Mononuclear cell (primary cell): ENCODE results near the gene UNK. TPM values are rescaled to one million over a fixed set of nuclear protein-coding genes. Genes with fewer than 3 reads are reported as not detected.

Experiments
- H3K27me3 ChIP-seq: 2 replicates; pipeline ENCODE4 v1.6.0; 2011; ENCODE audit warnings: low read length, control low read depth; ENCODE audit not compliant: insufficient read depth
- H3K4me1 ChIP-seq: 2 replicates; pipeline ENCODE4 v1.5.1; 2011; ENCODE audit warnings: mild to moderate bottlenecking, low read length, control low read depth; ENCODE audit not compliant: insufficient read depth
- H3K4me3 ChIP-seq: 2 replicates; pipeline ENCODE4 v1.5.1; 2011; ENCODE audit warnings: mild to moderate bottlenecking, low read length, moderate library complexity
- H3K9me3 ChIP-seq: 2 replicates; pipeline ENCODE4 v1.5.1; 2011; ENCODE audit warnings: low read depth, mild to moderate bottlenecking, control low read depth, low read length
- total RNA-seq: library from RNA; depleted of rRNA; stranded (reverse); fragments of >200 nt; gene quantifications from one replicate; pipeline ENCODE4 v1.2.3, GENCODE V29; 2012

UNK gene
- total RNA-seq: 32.8 TPM

- Histone ChIP-seq H3K27me3 (no peaks in the 10 kb centered on the region), H3K4me3 (peak within 1 kb of the TSS; percentile 65), H3K4me1 (peaks cover 52% of the 10 kb centered on the region), H3K9me3 (no peaks in the 10 kb centered on the region)
Observed at GRCh38 chr17:75784473-75785015, at the start of gene UNK. Gene UNK, plus strand, starts transcription at chr17:75784806. Its CDS starts 75 bp downstream, at chr17:75784881.

GRCh38 chr17:75736173-75736835 lies 48.3 kb upstream of the UNK start:
- Histone ChIP-seq H3K9me3 (no peaks in the 10 kb centered on the region), H3K27me3 (no peaks in the 10 kb centered on the region), H3K4me3 (no peak overlapping the region), H3K4me1 (peaks cover 16% of the 10 kb centered on the region)

- no peak overlapping the region for H3K4me3 ChIP-seq
- no peaks in the 10 kb centered on the region for H3K27me3 ChIP-seq
- peaks cover 16% of the 10 kb centered on the region for H3K4me1 ChIP-seq
- H3K9me3 ChIP-seq: no peaks in the 10 kb centered on the region
Observed at GRCh38 chr17:75737133-75737962, 47.3 kb upstream of the UNK start.

- H3K4me3 ChIP-seq: no peak overlapping the region
- no peaks in the 10 kb centered on the region for H3K27me3 ChIP-seq
- H3K4me1 ChIP-seq: peaks cover 16% of the 10 kb centered on the region
- H3K9me3 ChIP-seq: no peaks in the 10 kb centered on the region
Observed at GRCh38 chr17:75738218-75738802, 46.3 kb upstream of the UNK start.

- peaks cover 16% of the 10 kb centered on the region for H3K4me1 ChIP-seq
- no peaks in the 10 kb centered on the region for H3K27me3 ChIP-seq
- H3K4me3 ChIP-seq: no peak overlapping the region
- H3K9me3 ChIP-seq: no peaks in the 10 kb centered on the region
Observed at GRCh38 chr17:75739174-75739573, 45.4 kb upstream of the UNK start.

GRCh38 chr17:75739801-75740200 lies 44.8 kb upstream of the UNK start:
- Histone ChIP-seq H3K4me3 (no peak overlapping the region), H3K9me3 (no peaks in the 10 kb centered on the region), H3K4me1 (peaks cover 16% of the 10 kb centered on the region), H3K27me3 (no peaks in the 10 kb centered on the region)

- no peaks in the 10 kb centered on the region for H3K9me3 ChIP-seq
- H3K27me3 ChIP-seq: no peaks in the 10 kb centered on the region
- H3K4me1 ChIP-seq: peaks cover 16% of the 10 kb centered on the region
- H3K4me3 ChIP-seq: no peak overlapping the region
Observed at GRCh38 chr17:75740215-75740614, 44.4 kb upstream of the UNK start.

GRCh38 chr17:75740631-75741077 lies 44.0 kb upstream of the UNK start:
- Histone ChIP-seq H3K27me3 (no peaks in the 10 kb centered on the region), H3K4me3 (no peak overlapping the region), H3K9me3 (no peaks in the 10 kb centered on the region), H3K4me1 (peaks cover 16% of the 10 kb centered on the region)

GRCh38 chr17:75742337-75742736 lies 42.3 kb upstream of the UNK start:
- H3K4me3 ChIP-seq: no peak overlapping the region
- no peaks in the 10 kb centered on the region for H3K9me3 ChIP-seq
- peaks cover 12% of the 10 kb centered on the region for H3K4me1 ChIP-seq
- H3K27me3 ChIP-seq: no peaks in the 10 kb centered on the region

GRCh38 chr17:75743625-75744206 lies 40.9 kb upstream of the UNK start:
- no peak overlapping the region for H3K4me3 ChIP-seq
- H3K4me1 ChIP-seq: peaks cover 9% of the 10 kb centered on the region
- no peaks in the 10 kb centered on the region for H3K9me3 ChIP-seq
- H3K27me3 ChIP-seq: no peaks in the 10 kb centered on the region

GRCh38 chr17:75748706-75749105 lies 35.9 kb upstream of the UNK start:
- Histone ChIP-seq H3K9me3 (no peaks in the 10 kb centered on the region), H3K4me1 (peaks cover 20% of the 10 kb centered on the region), H3K27me3 (no peaks in the 10 kb centered on the region), H3K4me3 (no peak overlapping the region)

GRCh38 chr17:75749545-75750389 lies 34.8 kb upstream of the UNK start:
- no peaks in the 10 kb centered on the region for H3K27me3 ChIP-seq
- no peaks in the 10 kb centered on the region for H3K9me3 ChIP-seq
- no peak overlapping the region for H3K4me3 ChIP-seq
- H3K4me1 ChIP-seq: peaks cover 28% of the 10 kb centered on the region

GRCh38 chr17:75750661-75751423 lies 33.8 kb upstream of the UNK start:
- Histone ChIP-seq H3K27me3 (no peaks in the 10 kb centered on the region), H3K4me1 (peaks cover 30% of the 10 kb centered on the region), H3K4me3 (no peak overlapping the region), H3K9me3 (no peaks in the 10 kb centered on the region)
